ENCODE results near the gene LRRC46. TPM values are rescaled to one million over a fixed set of nuclear protein-coding genes. Genes with fewer than 3 reads are reported as not detected.
A peak's percentile ranks its signal among the peaks of the same experiment; 100 is the strongest.

The LRRC46 gene
- total and polyA plus RNA-seq, 2 of the 13 experiments (the other 11 are each of a cell fraction or from before 2014, with no cell fraction given): 0.09 TPM

GRCh38 chr17:47789611-47790561 lies 41.6 kb upstream of the LRRC46 start (continued):
- TF ChIP-seq NR2F6 (IDR thresholded peaks at IDR 0.05) (no peak), NR2F6 (CRISPR knock-in tag; IDR thresholded peaks at IDR 0.05) (no peak), RERE (CRISPR knock-in tag; IDR thresholded peaks at IDR 0.05; ENCODE audit: low read depth) (no peak), FUBP1 (CRISPR knock-in tag; IDR thresholded peaks at IDR 0.05; ENCODE audit: borderline replicate concordance) (no peak), STAG1 (CRISPR knock-in tag; IDR thresholded peaks at IDR 0.05) (peak; percentile 61), NFE2L1 (CRISPR knock-in tag; IDR thresholded peaks at IDR 0.05; ENCODE audit: borderline replicate concordance) (no peak), ZNF274 (CRISPR knock-in tag; IDR thresholded peaks at IDR 0.05) (0 out of 2 replicates have a peak, but pooled peaks have one; percentile 33), NR0B2 (CRISPR knock-in tag; IDR thresholded peaks at IDR 0.05) (0 out of 2 replicates have a peak, but pooled peaks have one; percentile 52), RFX3 (CRISPR knock-in tag; IDR thresholded peaks at IDR 0.05) (no peak), SIN3B (IDR thresholded peaks at IDR 0.05; ENCODE audit: low read length) (no peak), ZNF230 (CRISPR knock-in tag; IDR thresholded peaks at IDR 0.05) (no peak), ZNF615 (CRISPR knock-in tag; IDR thresholded peaks at IDR 0.05; ENCODE audit: borderline replicate concordance) (no peak), PHF8 (CRISPR knock-in tag; IDR thresholded peaks at IDR 0.05) (no peak), ZMAT5 (CRISPR knock-in tag; IDR thresholded peaks at IDR 0.05; ENCODE audit: borderline replicate concordance, low read depth) (no peak), MTA1 (CRISPR knock-in tag; IDR thresholded peaks at IDR 0.05; ENCODE audit: borderline replicate concordance) (0 out of 2 replicates have a peak, but pooled peaks have one; percentile 44), ZNF784 (CRISPR knock-in tag; IDR thresholded peaks at IDR 0.05; ENCODE audit: borderline replicate concordance) (no peak), HNRNPL (IDR thresholded peaks at IDR 0.05; ENCODE audit: low read depth, low read length) (no peak)

Data from HepG2 (cell line).